Thyroid gland (tissue), 4 donors: ENCODE measurements around the gene WNT7B. TPM values are rescaled to one million over a fixed set of nuclear protein-coding genes. Genes with fewer than 3 reads are reported as not detected.

Source experiments
- DNase-seq, 2 donors: peaks; one replicate each; pipeline ENCODE4 v3.0.0-alpha.2; 2019
- H3K27ac ChIP-seq, 3 donors: fragments of 200-600 bp; sonication (generic); 1 replicate in 2 of 3; 2 replicates in 1 of 3; pipeline ENCODE4 v1.5.1; 2016 to 2019; ENCODE audit warnings: mild to moderate bottlenecking in 1 of 3, moderate library complexity in 1 of 3
- H3K27me3 ChIP-seq: fragments of 200-600 bp; sonication (generic); one replicate; pipeline ENCODE4 v1.5.1; 2019
- H3K36me3 ChIP-seq, 2 donors: fragments of 200-600 bp; sonication (generic); one replicate each; pipeline ENCODE4 v1.5.1; 2016 to 2019
- H3K4me1 ChIP-seq, 2 donors: fragments of 200-600 bp; sonication (generic); one replicate each; pipeline ENCODE4 v1.5.1; 2017 to 2019
- H3K4me3 ChIP-seq, 3 donors: fragments of 200-600 bp; sonication (generic); replicated peaks in 1 of 3; 1 replicate in 2 of 3; 2 replicates in 1 of 3; pipeline ENCODE4 v1.5.1; 2016; ENCODE audit warnings: mild to moderate bottlenecking in 1 of 3
- H3K9me3 ChIP-seq: fragments of 200-600 bp; sonication (generic); one replicate; pipeline ENCODE4 v1.5.1; 2017
- CTCF ChIP-seq, 6 experiments: fragments of 200-600 bp in 3 of 6; fragments of 450-650 bp in 3 of 6; sonication (generic) in 3 of 6; IDR thresholded peaks; one replicate each; pipeline ENCODE4 v1.5.1; 2016 to 2019; ENCODE audit warnings: antibody characterized with exemption in 6 of 6, mild to moderate bottlenecking in 2 of 6, inconsistent platforms in 1 of 6, moderate library complexity in 1 of 6
- POLR2A ChIP-seq, 2 donors: fragments of 450-650 bp; IDR thresholded peaks; one replicate each; pipeline ENCODE4 v1.6.1; 2017; ENCODE audit warnings: antibody characterized with exemption in 2 of 2, mild to moderate bottlenecking in 2 of 2, moderate library complexity in 1 of 2
- WGBS, 2 donors: methylation state at CpG; one replicate each; pipeline ENCODE4 v1.1.5; 2017; 5-methylcytosine and 5-hydroxymethylcytosine counted together
- intact Hi-C: fragments of 100-400 bp; cut with DNase I; formaldehyde crosslinking; loops from one replicate; pipeline ENCODE4 v1.15.1; 2023
- total RNA-seq, 4 donors: library from RNA; depleted of rRNA; stranded (reverse); fragments of >200 nt; gene quantifications; one replicate each; pipeline ENCODE4 v1.2.3, GENCODE V29; 2016

WNT7B gene
- total RNA-seq, 4 donors from 2014 or later, result 0.83 to 4.3 (median 2.5) TPM; not detected in 1

DNA sequence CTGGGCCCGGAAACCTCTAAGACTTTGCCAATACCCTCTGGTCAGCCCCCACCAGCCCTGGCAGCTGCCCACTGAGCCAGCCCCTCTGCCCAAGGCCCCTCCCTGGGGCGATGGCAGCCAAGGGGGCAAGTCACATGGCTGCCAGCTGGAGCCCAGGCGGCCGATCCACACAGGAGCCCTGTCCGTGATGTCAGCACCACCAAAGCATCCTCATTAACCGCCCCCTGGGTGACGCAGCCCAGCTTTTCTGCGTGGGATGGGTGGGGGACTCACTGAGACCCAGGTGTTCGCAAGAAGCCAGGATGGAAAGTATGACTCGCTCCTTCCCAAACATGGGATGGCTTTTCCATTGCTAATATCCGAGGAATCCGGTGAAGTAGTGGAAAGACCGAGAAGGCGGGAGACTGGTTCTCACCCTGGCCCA lies 46.6 kb upstream of the WNT7B start:
- no peaks in the 10 kb centered on the region for H3K36me3 ChIP-seq
- WGBS, 2 donors, result 83 to 95% methylated on average over 10 to 13 of the region's 14 CpGs
- intact Hi-C loops, result no loop called here
- H3K4me1 ChIP-seq, result peaks cover 4 to 14% of the 10 kb centered on the region in 2 donors
- no peak overlapping the region for H3K27ac ChIP-seq
- H3K9me3 ChIP-seq, result no peaks in the 10 kb centered on the region
- no peak overlapping the region for H3K4me3 ChIP-seq
- no peaks in the 10 kb centered on the region for H3K27me3 ChIP-seq
- TF ChIP-seq POLR2A (IDR thresholded peaks at IDR 0.05), result no peak
- TF ChIP-seq CTCF (IDR thresholded peaks at IDR 0.05), result no peak
- DNase-seq, result no peak

GRCh38 chr22:46022881-46023512 lies 46.0 kb upstream of the WNT7B start:
- no peak overlapping the region for H3K27ac ChIP-seq
- intact Hi-C loops, result no loop called here
- no peaks in the 10 kb centered on the region for H3K27me3 ChIP-seq
- H3K9me3 ChIP-seq, result no peaks in the 10 kb centered on the region
- H3K4me3 ChIP-seq, result no peak overlapping the region
- H3K4me1 ChIP-seq, result peaks cover 4 to 14% of the 10 kb centered on the region in 2 donors
- no peaks in the 10 kb centered on the region for H3K36me3 ChIP-seq
- TF ChIP-seq CTCF (IDR thresholded peaks at IDR 0.05), result no peak
- TF ChIP-seq POLR2A (IDR thresholded peaks at IDR 0.05), result no peak
- DNase-seq, result no peak
- 90 to 92% methylated on average over 10 of the region's 10 CpGs for WGBS, 2 donors

- 77 to 87% methylated on average over 3 of the region's 3 CpGs for WGBS, 2 donors
- intact Hi-C loops, result no loop called here
- Histone ChIP-seq H3K27me3 (no peaks in the 10 kb centered on the region), H3K36me3 (no peaks in the 10 kb centered on the region), H3K4me1 (peaks cover 0 to 1% of the 10 kb centered on the region in 2 donors), H3K4me3 (no peak overlapping the region), H3K9me3 (no peaks in the 10 kb centered on the region), H3K27ac (no peak overlapping the region)
- TF ChIP-seq POLR2A (IDR thresholded peaks at IDR 0.05) (no peak), CTCF (IDR thresholded peaks at IDR 0.05) (no peak)
- DNase-seq, result no peak
Measured at GRCh38 chr22:46021577-46021976, 44.6 kb upstream of the WNT7B start.

DNA sequence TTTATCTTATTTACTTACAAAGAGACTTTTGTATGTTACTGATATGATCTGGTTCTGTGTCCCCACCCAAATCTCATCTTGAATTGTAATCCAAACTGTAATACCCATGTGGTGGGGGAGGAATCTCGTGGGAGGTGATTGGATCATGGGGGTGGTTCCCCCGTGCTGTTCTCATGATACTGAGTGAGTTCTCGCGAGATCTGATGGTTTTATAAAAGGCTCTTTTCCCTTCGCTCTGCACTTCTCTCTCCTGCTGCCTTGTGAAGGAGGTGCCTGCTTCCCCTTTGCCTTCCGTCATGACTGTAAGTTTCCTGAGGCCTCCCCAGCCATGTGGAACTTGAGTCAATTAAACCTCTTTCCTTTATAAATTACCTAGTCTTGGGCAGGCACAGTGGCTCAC lies 42.4 kb upstream of the WNT7B start:
- H3K4me1 ChIP-seq, result peaks cover 0 to 8% of the 10 kb centered on the region in 2 donors
- no peaks in the 10 kb centered on the region for H3K27me3 ChIP-seq
- intact Hi-C loops, result no loop called here
- H3K9me3 ChIP-seq, result no peaks in the 10 kb centered on the region
- no peak for DNase-seq
- H3K36me3 ChIP-seq, result no peaks in the 10 kb centered on the region
- H3K27ac ChIP-seq, result no peak overlapping the region
- 86 to 91% methylated on average over 6 of the region's 6 CpGs for WGBS, 2 donors
- H3K4me3 ChIP-seq, result no peak overlapping the region
- no peak for TF ChIP-seq POLR2A (IDR thresholded peaks at IDR 0.05)
- no peak for TF ChIP-seq CTCF (IDR thresholded peaks at IDR 0.05)

GRCh38 chr22:46018859-46019258 lies 41.9 kb upstream of the WNT7B start:
- no peaks in the 10 kb centered on the region for H3K36me3 ChIP-seq
- H3K27me3 ChIP-seq, result no peaks in the 10 kb centered on the region
- intact Hi-C loops, result no loop called here
- no peak overlapping the region for H3K27ac ChIP-seq
- TF ChIP-seq CTCF (IDR thresholded peaks at IDR 0.05) (no peak), POLR2A (IDR thresholded peaks at IDR 0.05) (no peak)
- no peaks in the 10 kb centered on the region for H3K9me3 ChIP-seq
- peaks cover 0 to 10% of the 10 kb centered on the region in 2 donors for H3K4me1 ChIP-seq
- H3K4me3 ChIP-seq, result no peak overlapping the region
- no peak for DNase-seq
